H9 (cell line): Measurements from ENCODE around the gene KRTAP19-8. TPM values are rescaled to one million over a fixed set of nuclear protein-coding genes. Genes with fewer than 3 reads are reported as not detected.

Experiments used
- DNase-seq: peaks from one replicate; pipeline ENCODE4 v3.0.0-alpha.2; 2017
- H2AFZ ChIP-seq: one replicate; pipeline ENCODE4 v1.6.1; 2013; ENCODE audit warnings: mild to moderate bottlenecking, low read length, control low read depth, moderate library complexity
- H2AK5ac ChIP-seq: 2 replicates; pipeline ENCODE4 v1.6.1; 2013; ENCODE audit warnings: low read length, control low read depth, mixed read lengths; ENCODE audit not compliant: insufficient read length
- H2BK120ac ChIP-seq: one replicate; pipeline ENCODE4 v1.6.1; 2013; ENCODE audit warnings: low read depth, mild to moderate bottlenecking, low read length, control low read depth, inconsistent platforms; ENCODE audit not compliant: poor library complexity, severe bottlenecking
- H2BK12ac ChIP-seq: 2 replicates; pipeline ENCODE4 v1.6.1; 2013; ENCODE audit warnings: low read length, control low read depth, mixed read lengths, low read depth; ENCODE audit not compliant: insufficient read length
- H2BK15ac ChIP-seq: 2 replicates; pipeline ENCODE4 v1.6.1; 2013; ENCODE audit warnings: low read depth, low read length, control low read depth
- H2BK20ac ChIP-seq: one replicate; pipeline ENCODE4 v1.6.1; 2013; ENCODE audit warnings: low read depth, mild to moderate bottlenecking, low read length, control low read depth, inconsistent platforms; ENCODE audit not compliant: poor library complexity, severe bottlenecking
- H2BK5ac ChIP-seq: 2 replicates; pipeline ENCODE4 v1.6.1; 2013; ENCODE audit warnings: low read length, control low read depth, mixed read lengths; ENCODE audit not compliant: insufficient read length
- H3K14ac ChIP-seq: 2 replicates; pipeline ENCODE4 v1.6.1; 2013; ENCODE audit warnings: low read length, control low read depth; ENCODE audit not compliant: insufficient read depth
- H3K18ac ChIP-seq: 2 replicates; pipeline ENCODE4 v1.6.1; 2013; ENCODE audit warnings: low read depth, mild to moderate bottlenecking, mixed read lengths, low read length, control low read depth; ENCODE audit not compliant: insufficient read length
- H3K23ac ChIP-seq: 2 replicates; pipeline ENCODE4 v1.6.1; 2013; ENCODE audit warnings: low read length, control low read depth, mixed read lengths, low read depth; ENCODE audit not compliant: insufficient read length
- H3K23me2 ChIP-seq: 2 replicates; pipeline ENCODE4 v1.6.1; 2013; ENCODE audit warnings: low read depth, mild to moderate bottlenecking, mixed read lengths, low read length, control low read depth; ENCODE audit not compliant: insufficient read length, poor library complexity, severe bottlenecking
- H3K27ac ChIP-seq: 2 replicates; pipeline ENCODE4 v1.5.1; 2013; ENCODE audit warnings: low read length, control low read depth, mixed read lengths, low read depth; ENCODE audit not compliant: insufficient read length
- H3K27me3 ChIP-seq: 2 replicates; pipeline ENCODE4 v1.6.1; 2013; ENCODE audit warnings: low read length, control low read depth, inconsistent platforms; ENCODE audit not compliant: insufficient read depth
- H3K4ac ChIP-seq: 2 replicates; pipeline ENCODE4 v1.6.1; 2013; ENCODE audit warnings: low read depth, mild to moderate bottlenecking, control low read depth, inconsistent platforms, low read length, moderate library complexity
- H3K4me1 ChIP-seq: 2 replicates; pipeline ENCODE4 v1.6.1; 2013; ENCODE audit warnings: low read length, control low read depth, inconsistent platforms; ENCODE audit not compliant: insufficient read depth
- H3K4me2 ChIP-seq: 2 replicates; pipeline ENCODE4 v1.6.1; 2013; ENCODE audit warnings: low read length, control low read depth, mixed read lengths; ENCODE audit not compliant: insufficient read length, insufficient read depth
- H3K56ac ChIP-seq: 2 replicates; pipeline ENCODE4 v1.6.1; 2013; ENCODE audit warnings: low read depth, mild to moderate bottlenecking, mixed read lengths, low read length, control low read depth; ENCODE audit not compliant: insufficient read length
- H3K79me1 ChIP-seq: 2 replicates; pipeline ENCODE4 v1.6.1; 2013; ENCODE audit warnings: low read depth, mild to moderate bottlenecking, moderate library complexity, low read length, control low read depth, inconsistent platforms; ENCODE audit not compliant: insufficient read depth, poor library complexity, severe bottlenecking
- H3K79me2 ChIP-seq: 2 replicates; pipeline ENCODE4 v1.6.1; 2013; ENCODE audit warnings: low read length, control low read depth, inconsistent platforms; ENCODE audit not compliant: insufficient read depth
- H3K9ac ChIP-seq: 2 replicates; pipeline ENCODE4 v1.6.1; 2013; ENCODE audit warnings: low read length, control low read depth, mixed read lengths; ENCODE audit not compliant: insufficient read length; ENCODE audit errors: extremely low read depth
- H3K9me3 ChIP-seq: one replicate; pipeline ENCODE4 v1.6.1; 2013; ENCODE audit warnings: low read depth, low read length, inconsistent platforms; ENCODE audit not compliant: control insufficient read depth
- H3T11ph ChIP-seq: one replicate; pipeline ENCODE4 v1.6.1; 2013; ENCODE audit warnings: mild to moderate bottlenecking, low read length, control low read depth, inconsistent platforms
- H4K20me1 ChIP-seq: one replicate; pipeline ENCODE4 v1.6.1; 2013; ENCODE audit not compliant: control insufficient read depth, insufficient read length, insufficient read depth
- H4K5ac ChIP-seq: 2 replicates; pipeline ENCODE4 v1.6.1; 2013; ENCODE audit warnings: low read depth, mild to moderate bottlenecking, mixed read lengths, low read length, control low read depth; ENCODE audit not compliant: insufficient read length
- H4K8ac ChIP-seq: replicated peaks from 2 replicates; pipeline ENCODE4 v1.6.1; 2013; ENCODE audit warnings: low read length, control low read depth, mixed read lengths, low read depth; ENCODE audit not compliant: insufficient read length
- H4K91ac ChIP-seq: 2 replicates; pipeline ENCODE4 v1.6.1; 2013; ENCODE audit warnings: low read depth, mild to moderate bottlenecking, moderate library complexity, mixed read lengths, low read length, control low read depth; ENCODE audit not compliant: insufficient read length
- H3K27ac Mint-ChIP-seq, 3 experiments: 2 replicates in 2 of 3; 3 replicates in 1 of 3; pipeline ENCODE4 v1.8.0; 2020 to 2021; ENCODE audit warnings: mixed read lengths in 3 of 3, mild to moderate bottlenecking in 1 of 3, moderate library complexity in 1 of 3
- H3K27me3 Mint-ChIP-seq: 2 replicates; pipeline ENCODE4 v1.8.0; 2021; ENCODE audit warnings: low read depth, mild to moderate bottlenecking, moderate library complexity, mixed read lengths
- H3K36me3 Mint-ChIP-seq, 3 experiments: 2 replicates in 2 of 3; 3 replicates in 1 of 3; pipeline ENCODE4 v1.8.0; 2020 to 2021; ENCODE audit warnings: low read depth in 3 of 3, mixed read lengths in 3 of 3; ENCODE audit not compliant: insufficient read depth in 1 of 3
- H3K4me1 Mint-ChIP-seq, 2 experiments: 2 replicates each; pipeline ENCODE4 v1.8.0; 2020; ENCODE audit warnings: mixed read lengths in 2 of 2
- H3K4me3 Mint-ChIP-seq, 2 experiments: 2 replicates in 1 of 2; 3 replicates in 1 of 2; pipeline ENCODE4 v1.8.0; 2020 to 2021; ENCODE audit warnings: mild to moderate bottlenecking in 2 of 2, mixed read lengths in 2 of 2, moderate library complexity in 1 of 2
- H3K9me3 Mint-ChIP-seq, 2 experiments: 2 replicates in 1 of 2; 3 replicates in 1 of 2; pipeline ENCODE4 v1.8.0; 2020; ENCODE audit warnings: mild to moderate bottlenecking in 2 of 2, mixed read lengths in 2 of 2, moderate library complexity in 1 of 2
- CTCF ChIP-seq: fragments of 200-600 bp; sonication (generic); conservative IDR thresholded peaks from 3 replicates; pipeline ENCODE4 v1.8.0; 2021; ENCODE audit warnings: antibody characterized with exemption, mild to moderate bottlenecking
- WGBS: extraction: QIAGEN DNeasy Blood & Tissue Kit; methylation state at CpG from one replicate; pipeline ENCODE4 v1.1.7; 2013; ENCODE audit warnings: missing lambda C conversion rate, low lambda C conversion rate, mixed read lengths; ENCODE audit not compliant: insufficient read length; ENCODE audit errors: extremely low coverage; 5-methylcytosine and 5-hydroxymethylcytosine counted together
- total RNA-seq: library from RNA; stranded (reverse); gene quantifications from 2 replicates; pipeline ENCODE4 v1.2.1, GENCODE V29; 2021

The KRTAP19-8 gene
- total RNA-seq, 1 experiment from 2014 or later: not detected

- H3T11ph ChIP-seq: no peak overlapping the region
- H2AFZ ChIP-seq: no peak overlapping the region
- H2BK120ac ChIP-seq: no peak overlapping the region
- no peak overlapping the region for H3K14ac ChIP-seq
- H4K20me1 ChIP-seq: no peaks in the 10 kb centered on the region
- no peak overlapping the region for H2BK20ac ChIP-seq
- no peak overlapping the region for H3K27ac ChIP-seq
- no peak overlapping the region for H3K27ac Mint-ChIP-seq
- H3K79me2 ChIP-seq: no peaks in the 10 kb centered on the region
- H2BK15ac ChIP-seq: no peak overlapping the region
- no peak for DNase-seq
- peaks cover 0 to 5% of the 10 kb centered on the region in 2 experiments; a peak in 2 of 5 replicates for H3K9me3 Mint-ChIP-seq
- no peak overlapping the region for H3K56ac ChIP-seq
- no peak overlapping the region for H2BK5ac ChIP-seq
- no peaks in the 10 kb centered on the region for H3K4me1 ChIP-seq
- TF ChIP-seq CTCF: no peak
- H2AK5ac ChIP-seq: no peak overlapping the region
- no peak overlapping the region for H4K91ac ChIP-seq
- H4K8ac ChIP-seq: no peak overlapping the region
- no peak overlapping the region for H3K4ac ChIP-seq
- no peak overlapping the region for H3K9ac ChIP-seq
- H3K23me2 ChIP-seq: no peaks in the 10 kb centered on the region
- H3K27me3 Mint-ChIP-seq: no peaks in the 10 kb centered on the region; the same call in 1 of the 2 replicates
- H3K79me1 ChIP-seq: no peaks in the 10 kb centered on the region
- no peak overlapping the region for H4K5ac ChIP-seq
- H3K4me3 Mint-ChIP-seq: no peak overlapping the region
- no peak overlapping the region for H2BK12ac ChIP-seq
- no peak overlapping the region for H3K18ac ChIP-seq
- no peaks in the 10 kb centered on the region for H3K27me3 ChIP-seq
- H3K9me3 ChIP-seq: no peaks in the 10 kb centered on the region
- H3K36me3 Mint-ChIP-seq: peaks cover 0 to 1% (median 0%) of the 10 kb centered on the region in 3 experiments; a peak in 2 of 7 replicates
- H3K23ac ChIP-seq: no peak overlapping the region
- H3K4me1 Mint-ChIP-seq: peaks cover 5 to 8% of the 10 kb centered on the region in 2 experiments
- no CpG with 5 or more reads among the region's 1 CpG for WGBS
- no peak overlapping the region for H3K4me2 ChIP-seq
These were observed 29.9 kb downstream of the KRTAP19-8 start for GRCh38 chr21:31008355-31008754.
